ENCODE data around the gene ACTR1A. TPM values are rescaled to one million over a fixed set of nuclear protein-coding genes. Genes with fewer than 3 reads are reported as not detected.

ACTR1A gene
- total RNA-seq, 1 experiment from 2014 or later: 147 TPM

- in situ Hi-C loops (cut with HindIII; ENCODE audit: low pct_unique_long_range_greater_than_20kb, low sequenced_read_pairs): no loop called here
- DNase-seq (ENCODE audit: low read depth, low spot score) (no peak), ATAC-seq (no peak)
- no peaks in the 10 kb centered on the region for H3K9me3 ChIP-seq (ENCODE audit: control insufficient read depth, insufficient read depth, low read depth, low read length)
- ChIA-PET POLR2A (no interaction called here), CTCF (no interaction called here)
- H3K27me3 ChIP-seq (ENCODE audit: control insufficient read depth, insufficient read depth, low read length): no peaks in the 10 kb centered on the region
- no TSS peak for BruUV-seq (replicated peaks)
- intact Hi-C loops (cut with micrococcal nuclease; ENCODE audit: unreplicated experiment): no loop called here
- no peaks in the 10 kb centered on the region for H3K36me3 ChIP-seq (ENCODE audit: control insufficient read depth, insufficient read depth, low read length)
- no peak overlapping the region for H3K27ac ChIP-seq (ENCODE audit: low read length)
- no peak for TF ChIP-seq CTCF (IDR thresholded peaks at IDR 0.05)
- H3K4me1 ChIP-seq (ENCODE audit: control insufficient read depth, insufficient read depth, low read length): no peaks in the 10 kb centered on the region
- H3K4me3 ChIP-seq (ENCODE audit: low read depth in 2 of 2, low read length in 2 of 2): no peak overlapping the region
Observed at GRCh38 chr10:102545997-102546396, 43.5 kb upstream of the ACTR1A start.

GRCh38 chr10:102545265-102545871 is 42.9 kb upstream of the ACTR1A start:
- Histone ChIP-seq H3K4me1 (ENCODE audit: control insufficient read depth, insufficient read depth, low read length) (no peaks in the 10 kb centered on the region), H3K9me3 (ENCODE audit: control insufficient read depth, insufficient read depth, low read depth, low read length) (no peaks in the 10 kb centered on the region), H3K36me3 (ENCODE audit: control insufficient read depth, insufficient read depth, low read length) (no peaks in the 10 kb centered on the region), H3K27ac (ENCODE audit: low read length) (no peak overlapping the region), H3K27me3 (ENCODE audit: control insufficient read depth, insufficient read depth, low read length) (no peaks in the 10 kb centered on the region), H3K4me3 (ENCODE audit: low read depth in 2 of 2, low read length in 2 of 2) (no peak overlapping the region)
- no TSS peak for BruUV-seq (replicated peaks)
- in situ Hi-C loops (cut with HindIII; ENCODE audit: low pct_unique_long_range_greater_than_20kb, low sequenced_read_pairs) (no loop called here), intact Hi-C loops (cut with micrococcal nuclease; ENCODE audit: unreplicated experiment) (no loop called here)
- ChIA-PET POLR2A (no interaction called here), CTCF (no interaction called here)
- no peak for DNase-seq (ENCODE audit: low read depth, low spot score)
- ATAC-seq: no peak
- no peak for TF ChIP-seq SIN3A (IDR thresholded peaks at IDR 0.05; ENCODE audit: borderline replicate concordance, insufficient read depth, low read depth, low read length)
- TF ChIP-seq REST (IDR thresholded peaks at IDR 0.05; ENCODE audit: insufficient read depth in 1 of 2, low read depth in 2 of 2, low read length in 1 of 2): no peak
- TF ChIP-seq CTCF (IDR thresholded peaks at IDR 0.05): no peak
- TF ChIP-seq POLR2AphosphoS5 (IDR thresholded peaks at IDR 0.05; ENCODE audit: low read depth, low read length): no peak
- TF ChIP-seq TCF7L2 (IDR thresholded peaks at IDR 0.05; ENCODE audit: low read depth, low read length): no peak

Data from Panc1 (cell line).